IPS DF 4.7 (cell line): ENCODE results near the gene DYSF.
A peak's percentile ranks its signal among the peaks of the same experiment; 100 is the strongest.

Experiments
- DNase-seq: peaks from one replicate; pipeline ENCODE4 v3.0.0-alpha.2; 2013; ENCODE audit warnings: low spot score; ENCODE audit errors: extremely low read depth

DYSF gene

GRCh38 chr2:71530211-71530610 lies 76.8 kb downstream of the DYSF start:
- no peak for DNase-seq

- peak; percentile 19 for DNase-seq
Observed at GRCh38 chr2:71530641-71531332, 77.4 kb downstream of the DYSF start.

GRCh38 chr2:71531522-71532047 lies 78.2 kb downstream of the DYSF start:
- no peak for DNase-seq

GRCh38 chr2:71532327-71532726 lies 79.0 kb downstream of the DYSF start:
- DNase-seq: no peak

GRCh38 chr2:71534201-71534600 lies 80.8 kb downstream of the DYSF start:
- no peak for DNase-seq

- no peak for DNase-seq
Observed at GRCh38 chr2:71534826-71535225, 81.5 kb downstream of the DYSF start.

GRCh38 chr2:71535526-71535925 lies 82.2 kb downstream of the DYSF start:
- no peak for DNase-seq

- no peak for DNase-seq
Observed at GRCh38 chr2:71536226-71536671, 82.9 kb downstream of the DYSF start.

GRCh38 chr2:71538241-71538640 lies 84.9 kb downstream of the DYSF start:
- no peak for DNase-seq

- no peak for DNase-seq
Observed at GRCh38 chr2:71538656-71539265, 85.4 kb downstream of the DYSF start.

GRCh38 chr2:71540818-71541217 lies 87.5 kb downstream of the DYSF start:
- no peak for DNase-seq

GRCh38 chr2:71544919-71545571 lies 91.7 kb downstream of the DYSF start:
- no peak for DNase-seq

- DNase-seq: no peak
Observed at GRCh38 chr2:71545572-71546274, 92.4 kb downstream of the DYSF start.

- DNase-seq: no peak
Observed at GRCh38 chr2:71546275-71546638, 92.9 kb downstream of the DYSF start.

- DNase-seq: no peak
Observed at GRCh38 chr2:71546777-71547281, 93.5 kb downstream of the DYSF start.

GRCh38 chr2:71547616-71548285 lies 94.4 kb downstream of the DYSF start:
- DNase-seq: no peak

GRCh38 chr2:71548646-71549425 lies 95.5 kb downstream of the DYSF start:
- no peak for DNase-seq

GRCh38 chr2:71550801-71551630 lies 97.7 kb downstream of the DYSF start:
- DNase-seq: no peak

- DNase-seq: no peak
Observed at GRCh38 chr2:71551631-71551915, 98.2 kb downstream of the DYSF start.

- DNase-seq: no peak
Observed at GRCh38 chr2:71552356-71552755, 99.0 kb downstream of the DYSF start.
